ENCODE results near the gene OFD1.

The OFD1 gene

DNA sequence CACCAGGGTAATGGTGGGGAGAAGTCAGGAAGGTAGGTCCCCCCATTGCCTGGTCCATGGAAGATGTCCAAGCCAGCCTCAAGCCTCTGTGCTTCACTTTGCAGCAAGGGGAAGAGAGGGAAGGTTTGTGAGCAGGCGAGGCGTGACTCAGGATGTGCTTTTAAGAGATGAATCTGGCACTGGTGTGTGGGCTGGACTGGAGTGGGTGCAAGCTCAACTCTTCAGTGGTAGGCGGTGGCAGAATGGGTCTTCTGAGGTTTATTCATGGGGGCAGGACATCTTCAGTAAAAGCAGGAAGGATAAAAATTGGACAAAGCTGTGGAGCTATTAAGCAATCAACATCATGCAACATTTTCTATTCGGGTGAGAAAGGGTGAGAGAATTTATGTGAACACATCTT is 63.0 kb downstream of the OFD1 start:
- no peak for DNase-seq (ENCODE audit: low spot score)

DNA sequence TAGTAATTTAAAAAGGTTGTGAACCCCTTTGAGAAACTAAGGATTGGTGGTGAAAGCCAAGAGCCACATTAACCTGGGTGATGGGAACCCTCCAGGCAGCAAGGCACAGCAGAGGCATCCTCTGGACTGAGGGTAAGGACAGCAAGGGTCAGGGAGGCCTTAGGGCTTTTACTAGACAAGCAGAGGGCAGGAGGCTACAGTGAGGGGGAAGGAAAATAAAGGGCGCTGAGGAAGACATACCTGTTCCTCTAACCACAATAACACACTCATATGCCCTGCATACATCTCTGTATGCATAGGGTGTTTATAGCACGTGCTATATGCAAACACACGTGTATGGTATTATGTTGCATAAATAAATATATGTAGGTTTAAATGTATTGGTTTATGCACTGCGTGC is 63.6 kb downstream of the OFD1 start:
- DNase-seq (ENCODE audit: low spot score) = no peak

DNA sequence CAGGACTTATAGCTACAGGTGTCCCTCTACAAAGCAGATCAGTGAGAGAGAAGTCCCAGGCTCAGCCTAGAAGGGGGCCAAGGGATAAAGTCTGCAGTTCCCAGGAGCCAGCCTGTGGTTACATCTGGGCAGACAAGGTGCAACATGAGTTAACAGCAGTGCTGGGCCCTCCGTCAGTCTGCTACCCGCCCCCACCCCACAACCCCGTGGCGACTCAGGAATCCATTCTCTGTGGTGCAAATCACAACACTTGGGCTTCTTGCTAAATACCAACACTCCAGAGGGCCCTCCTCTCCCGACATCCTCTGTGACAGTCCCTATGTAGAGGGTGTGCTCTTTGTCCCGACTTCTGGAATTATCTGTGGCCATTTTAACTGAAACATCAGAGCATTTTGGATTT is 68.6 kb downstream of the OFD1 start:
- no peak for DNase-seq (ENCODE audit: low spot score)

DNA sequence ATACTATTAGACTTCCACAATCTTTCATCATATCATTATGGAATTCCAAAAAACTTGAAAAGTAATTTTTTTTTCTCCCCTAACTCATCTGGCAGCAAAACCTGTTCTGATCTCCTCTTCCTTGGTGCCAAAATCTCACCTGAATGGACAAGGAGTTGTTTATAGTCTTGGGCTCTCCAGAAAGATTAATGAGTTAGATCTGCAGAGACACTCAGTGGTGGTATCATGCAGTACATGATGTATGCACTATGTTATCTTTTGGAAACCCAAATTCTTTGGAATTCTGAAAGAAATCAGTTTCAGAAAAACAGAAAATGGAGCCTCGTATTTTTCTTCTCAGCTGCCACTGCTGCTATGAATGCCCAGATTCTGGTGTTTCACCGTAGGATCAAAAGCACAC is 70.7 kb downstream of the OFD1 start:
- DNase-seq (ENCODE audit: low spot score) = no peak

DNA sequence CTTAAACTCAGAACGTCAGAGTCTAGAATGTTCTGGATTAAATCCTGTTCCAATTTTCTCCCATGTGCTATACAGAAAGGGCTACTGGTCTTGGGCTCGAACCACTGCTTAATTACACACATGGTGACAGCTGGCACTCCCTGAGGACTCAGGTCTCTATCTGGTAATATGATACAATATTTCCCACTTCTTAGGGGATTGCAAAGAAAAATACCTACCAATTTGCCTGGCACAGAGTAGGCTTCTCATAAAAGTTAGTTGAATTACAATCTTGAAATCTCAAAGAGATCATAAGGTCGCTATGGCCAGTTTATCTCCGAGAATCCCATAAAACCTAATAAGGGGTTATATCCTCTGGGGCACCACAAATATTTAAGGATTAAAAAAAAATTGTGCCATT is 73.7 kb downstream of the OFD1 start:
- no peak for DNase-seq (ENCODE audit: low spot score)

DNA sequence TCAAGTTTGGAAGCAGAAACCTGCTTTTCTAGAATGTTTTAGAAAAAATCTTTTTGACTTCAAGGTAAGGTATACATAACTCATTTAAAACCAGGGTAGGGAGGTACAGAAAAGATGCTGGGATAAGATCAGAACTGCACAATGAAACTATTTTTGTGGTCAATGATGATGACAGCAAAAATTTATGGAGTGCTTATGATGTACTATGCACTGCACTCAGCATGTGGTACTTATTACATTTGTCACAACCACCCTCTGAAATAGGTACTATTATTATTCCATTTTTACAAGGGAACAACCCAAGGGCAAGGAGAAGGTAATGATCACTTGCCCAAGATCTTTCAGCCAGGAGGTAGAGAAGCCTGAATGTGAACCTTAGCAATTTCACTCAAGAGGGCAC is 74.3 kb downstream of the OFD1 start:
- DNase-seq (ENCODE audit: low spot score) = no peak

DNA sequence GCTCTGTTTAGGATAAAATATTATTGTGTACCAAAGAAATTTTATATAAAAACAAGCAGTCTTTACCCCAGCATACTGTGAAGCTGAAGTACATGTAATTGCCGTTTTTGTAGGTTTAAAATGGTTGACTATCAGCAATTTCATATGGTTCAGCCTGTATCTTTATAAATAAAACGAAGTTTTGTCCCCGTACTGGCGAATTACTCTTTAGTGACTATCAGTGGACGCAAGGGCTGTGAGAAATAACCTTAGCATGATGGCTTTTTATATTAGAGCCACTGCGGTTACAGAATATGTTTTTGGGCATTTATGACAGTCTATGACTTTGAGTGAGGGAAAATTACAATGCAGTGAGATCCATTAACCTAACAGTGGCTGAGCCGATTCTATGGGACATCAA is 81.1 kb downstream of the OFD1 start:
- no peak for DNase-seq (ENCODE audit: low spot score)

DNA sequence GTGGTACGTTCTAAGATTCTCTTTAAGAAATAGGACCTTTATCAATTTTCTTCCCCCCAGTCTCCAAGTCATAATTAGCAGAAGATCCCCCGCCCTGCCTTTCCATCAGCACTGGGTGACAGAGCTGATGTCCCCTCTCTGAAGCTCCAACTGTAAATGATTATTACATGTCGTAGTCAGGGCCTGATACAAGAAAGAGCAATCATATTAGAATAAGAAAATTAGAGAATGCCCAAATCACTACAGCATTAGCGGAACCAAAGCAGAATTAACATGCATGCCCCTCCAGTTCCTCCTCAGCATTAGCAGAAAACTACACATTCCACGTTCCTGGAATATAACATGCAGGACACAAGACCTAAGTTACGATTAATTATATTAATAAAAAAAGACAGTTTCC is 81.6 kb downstream of the OFD1 start:
- DNase-seq (ENCODE audit: low spot score) = no peak

DNA sequence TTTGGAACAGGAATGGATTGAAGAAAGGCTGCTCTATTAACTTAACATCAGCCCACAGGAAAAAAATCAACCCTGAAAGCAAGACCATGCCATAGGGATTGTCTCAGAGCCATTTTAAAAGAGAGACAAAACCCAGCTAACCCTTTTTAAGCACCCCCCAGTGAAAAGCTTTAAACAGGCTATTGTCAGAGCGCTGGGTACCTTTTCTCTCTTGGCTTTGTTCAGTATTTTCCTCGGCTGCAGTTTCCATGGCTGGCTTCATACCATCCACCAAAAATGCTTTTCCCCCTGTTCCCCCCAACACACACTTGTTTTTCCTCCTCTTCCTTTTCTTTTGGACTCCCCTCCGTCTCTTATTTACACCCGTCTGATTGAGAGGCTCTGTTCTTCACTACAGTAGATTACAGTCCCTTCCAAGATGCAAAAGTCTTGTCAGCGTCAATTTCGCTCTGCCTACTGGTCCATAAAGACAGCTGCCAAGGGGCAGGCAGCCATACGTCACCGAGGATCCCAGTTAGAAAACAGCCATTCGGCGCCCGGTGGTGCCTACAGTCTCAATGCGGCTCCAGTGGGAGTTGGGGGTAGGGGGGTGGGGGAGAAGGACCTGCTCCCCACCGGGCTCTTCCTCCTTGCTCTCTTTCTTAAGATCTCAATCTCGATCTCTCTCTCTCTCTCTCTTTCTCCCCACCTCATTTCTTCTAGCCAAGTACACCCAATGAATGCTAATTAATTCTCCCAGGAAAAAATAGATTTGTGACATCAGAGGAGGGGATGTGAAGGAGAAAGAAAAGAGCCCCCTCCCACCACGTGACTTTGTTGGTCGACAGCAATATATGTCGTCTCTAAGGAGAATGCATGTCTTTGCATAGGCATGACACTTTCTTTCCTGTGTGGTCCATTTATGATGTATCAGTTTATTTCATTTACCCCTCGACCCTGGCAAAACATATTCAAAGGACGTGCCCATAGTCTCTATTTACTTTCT is 82.4 kb downstream of the OFD1 start, which contains the start of gene GPM6B:
Gene GPM6B, minus strand, starts transcription at position 451 of the 985 bp plus-strand sequence. Its CDS starts 189 bp downstream, at position 262.
- DNase-seq (ENCODE audit: low spot score) = no peak

Measured in germinal center (tissue), 1 donor.